Trophoblast cell (in vitro differentiated cells and primary cell): ENCODE data around the gene ZNF398. TPM values are rescaled to one million over a fixed set of nuclear protein-coding genes. Genes with fewer than 3 reads are reported as not detected.
A peak's percentile ranks its signal among the peaks of the same experiment; 100 is the strongest.

ENCODE experiments used
- DNase-seq, 2 donors: peaks; one replicate each; pipeline ENCODE4 v3.0.0-alpha.2; 2016
- H2AFZ ChIP-seq: 2 replicates; pipeline ENCODE4 v1.6.1; 2013; ENCODE audit warnings: low read length, moderate library complexity, mild to moderate bottlenecking; ENCODE audit not compliant: insufficient read depth, poor library complexity
- H2AK5ac ChIP-seq: 2 replicates; pipeline ENCODE4 v1.6.1; 2013; ENCODE audit warnings: mild to moderate bottlenecking, low read length
- H2BK120ac ChIP-seq: 2 replicates; pipeline ENCODE4 v1.6.1; 2013; ENCODE audit warnings: low read length, mild to moderate bottlenecking, moderate library complexity; ENCODE audit not compliant: insufficient read depth, poor library complexity
- H2BK12ac ChIP-seq: 2 replicates; pipeline ENCODE4 v1.6.1; 2013; ENCODE audit warnings: mild to moderate bottlenecking, low read length, moderate library complexity
- H2BK5ac ChIP-seq: 2 replicates; pipeline ENCODE4 v1.6.1; 2013; ENCODE audit warnings: low read length, low read depth, moderate library complexity, mild to moderate bottlenecking; ENCODE audit not compliant: poor library complexity
- H3K14ac ChIP-seq: 2 replicates; pipeline ENCODE4 v1.6.1; 2013; ENCODE audit warnings: mild to moderate bottlenecking, low read length
- H3K18ac ChIP-seq: 2 replicates; pipeline ENCODE4 v1.6.1; 2013; ENCODE audit warnings: mild to moderate bottlenecking, low read length
- H3K23ac ChIP-seq: 2 replicates; pipeline ENCODE4 v1.6.1; 2013; ENCODE audit warnings: low read length
- H3K27ac ChIP-seq: 2 replicates; pipeline ENCODE4 v1.5.1; 2013; ENCODE audit warnings: low read depth, mild to moderate bottlenecking, inconsistent platforms, low read length, moderate library complexity
- H3K27me3 ChIP-seq: 2 replicates; pipeline ENCODE4 v1.6.1; 2013; ENCODE audit warnings: inconsistent platforms, mild to moderate bottlenecking, low read length, moderate library complexity; ENCODE audit not compliant: insufficient read depth
- H3K36me3 ChIP-seq, 2 experiments: 1 replicate in 1 of 2; 2 replicates in 1 of 2; pipeline ENCODE4 v1.6.1; 2013; ENCODE audit warnings: low read length in 2 of 2, mild to moderate bottlenecking in 2 of 2, moderate library complexity in 1 of 2; ENCODE audit not compliant: insufficient read depth in 2 of 2, control insufficient read depth in 1 of 2
- H3K4ac ChIP-seq: 2 replicates; pipeline ENCODE4 v1.6.1; 2013; ENCODE audit warnings: low read depth, mild to moderate bottlenecking, low read length, moderate library complexity
- H3K4me1 ChIP-seq, 2 experiments: 1 replicate in 1 of 2; 2 replicates in 1 of 2; pipeline ENCODE4 v1.6.1; 2013; ENCODE audit warnings: low read length in 2 of 2, mild to moderate bottlenecking in 2 of 2, moderate library complexity in 1 of 2; ENCODE audit not compliant: insufficient read depth in 2 of 2, control insufficient read depth in 1 of 2
- H3K4me2 ChIP-seq: 2 replicates; pipeline ENCODE4 v1.6.1; 2013; ENCODE audit warnings: inconsistent platforms, mild to moderate bottlenecking, low read length, moderate library complexity
- H3K4me3 ChIP-seq: 2 replicates; pipeline ENCODE4 v1.5.1; 2013; ENCODE audit warnings: mild to moderate bottlenecking, low read depth, low read length, inconsistent platforms
- H3K79me1 ChIP-seq: one replicate; pipeline ENCODE4 v1.6.1; 2013; ENCODE audit warnings: low read length
- H3K79me2 ChIP-seq: 2 replicates; pipeline ENCODE4 v1.6.1; 2013; ENCODE audit warnings: low read length, mild to moderate bottlenecking; ENCODE audit not compliant: control insufficient read depth, insufficient read depth, poor library complexity
- H3K9ac ChIP-seq: 2 replicates; pipeline ENCODE4 v1.6.1; 2013; ENCODE audit warnings: mild to moderate bottlenecking, low read length
- H3K9me3 ChIP-seq: 2 replicates; pipeline ENCODE4 v1.6.1; 2013; ENCODE audit warnings: low read depth, mild to moderate bottlenecking, control low read depth, inconsistent platforms, low read length; ENCODE audit not compliant: insufficient read depth
- H4K12ac ChIP-seq: 2 replicates; pipeline ENCODE4 v1.6.1; 2013; ENCODE audit warnings: low read depth, mild to moderate bottlenecking, low read length, moderate library complexity
- H4K8ac ChIP-seq: 2 replicates; pipeline ENCODE4 v1.6.1; 2013; ENCODE audit warnings: low read depth, mild to moderate bottlenecking, low read length, moderate library complexity
- H4K91ac ChIP-seq: one replicate; pipeline ENCODE4 v1.6.1; 2013; ENCODE audit warnings: low read depth, mild to moderate bottlenecking, low read length, moderate library complexity
- WGBS: extraction: QIAGEN DNeasy Blood & Tissue Kit; methylation state at CpG from one replicate; pipeline ENCODE4 v1.1.7; 2013; ENCODE audit warnings: missing lambda C conversion rate; ENCODE audit not compliant: insufficient read length, insufficient coverage; ENCODE audit errors: extremely low coverage; 5-methylcytosine and 5-hydroxymethylcytosine counted together
- polyA plus RNA-seq: library from polyadenylated mRNA; stranded (reverse); fragments of 200-250 nt; gene quantifications from 2 replicates; pipeline ENCODE4 v1.2.3, GENCODE V29; 2013

The ZNF398 gene
- 11.0 TPM in 2 replicates for polyA plus RNA-seq

GRCh38 chr7:149147072-149147751 is at the start of gene ZNF398:
Gene ZNF398, plus strand, starts transcription at chr7:149147453. Its CDS starts 290 bp downstream, at chr7:149147743.
- H3K4me3 ChIP-seq, result peak within 1 kb of the TSS; percentile 100
- peaks cover 16% of the 10 kb centered on the region for H3K79me2 ChIP-seq
- peak within 1 kb of the TSS; percentile 65 for H2AK5ac ChIP-seq
- H2BK5ac ChIP-seq, result peak within 1 kb of the TSS; percentile 97
- H3K27ac ChIP-seq, result peak within 1 kb of the TSS; percentile 73
- H2BK120ac ChIP-seq, result peak within 1 kb of the TSS; percentile 99
- H3K36me3 ChIP-seq, result no peaks in the 10 kb centered on the region
- peaks cover 6% of the 10 kb centered on the region for H3K9me3 ChIP-seq
- peak within 1 kb of the TSS; percentile 96 for H4K91ac ChIP-seq
- no peak within 1 kb of the TSS for H3K23ac ChIP-seq
- peak within 1 kb of the TSS; percentile 99 for H3K18ac ChIP-seq
- peaks cover 9 to 12% of the 10 kb centered on the region in 2 experiments for H3K4me1 ChIP-seq
- peak within 1 kb of the TSS; percentile 97 for H4K12ac ChIP-seq
- H3K9ac ChIP-seq, result peak within 1 kb of the TSS; percentile 98
- H3K27me3 ChIP-seq, result no peaks in the 10 kb centered on the region
- peak; percentile 58 to 83 for DNase-seq
- peak within 1 kb of the TSS; percentile 98 for H3K14ac ChIP-seq
- peak within 1 kb of the TSS; percentile 97 for H2BK12ac ChIP-seq
- peak within 1 kb of the TSS; percentile 99 for H2AFZ ChIP-seq
- H3K79me1 ChIP-seq, result peaks cover 29% of the 10 kb centered on the region
- WGBS, result no CpG with 5 or more reads among the region's 79 CpGs
- H3K4me2 ChIP-seq, result peak within 1 kb of the TSS; percentile 72
- H3K4ac ChIP-seq, result peak within 1 kb of the TSS; percentile 93
- peak within 1 kb of the TSS; percentile 98 for H4K8ac ChIP-seq

GRCh38 chr7:149099058-149099457 is 48.2 kb upstream of the ZNF398 start:
- Histone ChIP-seq H3K27ac (no peak overlapping the region), H4K91ac (no peak overlapping the region), H2AFZ (no peak overlapping the region), H3K36me3 (peaks cover 7% of the 10 kb centered on the region in 2 experiments), H2BK12ac (no peak overlapping the region), H4K12ac (no peak overlapping the region), H3K27me3 (no peaks in the 10 kb centered on the region), H3K4me2 (no peak overlapping the region), H3K23ac (no peak overlapping the region), H2BK120ac (no peak overlapping the region), H2BK5ac (no peak overlapping the region), H3K4me1 (peaks cover 7% of the 10 kb centered on the region in 2 experiments), H3K18ac (no peak overlapping the region), H3K4ac (no peak overlapping the region), H4K8ac (no peak overlapping the region), H2AK5ac (no peak overlapping the region), H3K79me2 (no peaks in the 10 kb centered on the region), H3K9ac (no peak overlapping the region), H3K9me3 (no peaks in the 10 kb centered on the region), H3K79me1 (no peaks in the 10 kb centered on the region), H3K4me3 (no peak overlapping the region), H3K14ac (no peak overlapping the region)
- DNase-seq, result no peak
- no CpG with 5 or more reads among the region's 6 CpGs for WGBS

- Histone ChIP-seq H3K4me2 (no peak overlapping the region), H4K91ac (no peak overlapping the region)
- WGBS, result no CpG with 5 or more reads among the region's 2 CpGs
Observed at GRCh38 chr7:149100821-149101220, 46.4 kb upstream of the ZNF398 start.

GRCh38 chr7:149102666-149103065 is 44.6 kb upstream of the ZNF398 start:
- Histone ChIP-seq H4K91ac (no peak overlapping the region), H3K4me2 (no peak overlapping the region), H3K18ac (no peak overlapping the region), H3K23ac (no peak overlapping the region), H2AFZ (no peak overlapping the region), H3K9me3 (no peaks in the 10 kb centered on the region), H4K12ac (no peak overlapping the region), H2BK5ac (no peak overlapping the region), H3K9ac (no peak overlapping the region), H3K4me3 (no peak overlapping the region), H2BK120ac (no peak overlapping the region), H2BK12ac (no peak overlapping the region), H2AK5ac (no peak overlapping the region), H3K27me3 (no peaks in the 10 kb centered on the region), H3K14ac (no peak overlapping the region), H3K4me1 (no peaks in the 10 kb centered on the region), H4K8ac (no peak overlapping the region), H3K79me1 (no peaks in the 10 kb centered on the region), H3K79me2 (no peaks in the 10 kb centered on the region), H3K27ac (no peak overlapping the region), H3K4ac (no peak overlapping the region), H3K36me3 (peaks cover 15 to 18% of the 10 kb centered on the region in 2 experiments)
- DNase-seq, result no peak
- no CpG with 5 or more reads among the region's 1 CpG for WGBS

More at GRCh38 chr7:149100821-149101220, 46.4 kb upstream of the ZNF398 start:
- Histone ChIP-seq H3K36me3 (peaks cover 15 to 18% of the 10 kb centered on the region in 2 experiments), H3K27me3 (no peaks in the 10 kb centered on the region), H2AK5ac (no peak overlapping the region), H3K4ac (no peak overlapping the region), H3K9ac (no peak overlapping the region), H2AFZ (no peak overlapping the region), H4K8ac (no peak overlapping the region), H3K18ac (no peak overlapping the region), H2BK12ac (no peak overlapping the region), H2BK120ac (no peak overlapping the region), H3K14ac (no peak overlapping the region), H3K79me2 (no peaks in the 10 kb centered on the region), H3K4me3 (no peak overlapping the region), H3K79me1 (no peaks in the 10 kb centered on the region), H4K12ac (no peak overlapping the region), H3K27ac (no peak overlapping the region), H3K4me1 (peaks cover 7% of the 10 kb centered on the region in 2 experiments), H3K23ac (no peak overlapping the region), H3K9me3 (no peaks in the 10 kb centered on the region), H2BK5ac (no peak overlapping the region)
- DNase-seq, result no peak
